T-helper 1 cell treated with Interleukin-12 subunit alpha and Interleukin-12 subunit beta and Interleukin-4 antibody, amounts not matched to agents 30 μg/mL and 1 μg/mL, for 36 hours (primary cell): Measurements from ENCODE around the gene UQCR10.

ENCODE experiments used
- H3K27ac Mint-ChIP-seq: one replicate; pipeline ENCODE4 v1.8.0; 2021; ENCODE audit warnings: mild to moderate bottlenecking, mixed read lengths
- H3K27me3 Mint-ChIP-seq: one replicate; pipeline ENCODE4 v1.8.0; 2021; ENCODE audit warnings: low read depth, mixed read lengths
- H3K36me3 Mint-ChIP-seq: one replicate; pipeline ENCODE4 v1.8.0; 2021; ENCODE audit warnings: low read depth, mixed read lengths
- H3K4me1 Mint-ChIP-seq: one replicate; pipeline ENCODE4 v1.8.0; 2021; ENCODE audit warnings: low read depth, mixed read lengths
- H3K4me3 Mint-ChIP-seq: one replicate; pipeline ENCODE4 v1.8.0; 2021; ENCODE audit warnings: mild to moderate bottlenecking, moderate library complexity, mixed read lengths
- H3K9me3 Mint-ChIP-seq: one replicate; pipeline ENCODE4 v1.8.0; 2021; ENCODE audit warnings: mixed read lengths

The UQCR10 gene

DNA sequence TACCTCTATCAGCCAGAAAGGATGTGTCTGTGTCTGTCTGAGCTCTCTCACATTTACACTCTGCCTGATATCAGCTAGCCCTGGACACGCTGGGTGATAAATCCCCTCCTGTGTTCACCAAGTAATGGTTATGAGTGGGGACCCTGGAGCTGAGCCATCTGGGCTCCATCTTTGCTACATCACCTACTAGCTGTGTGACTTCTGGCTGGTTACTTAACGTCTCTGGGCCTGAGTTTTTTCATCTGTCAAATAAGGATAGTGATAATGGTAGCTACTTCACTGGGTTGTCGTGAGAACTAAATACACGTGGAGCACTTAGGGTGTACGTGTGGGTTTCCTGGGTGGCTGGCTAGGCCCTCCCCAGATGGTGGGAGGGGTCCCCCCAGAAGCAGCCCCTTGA, 22.9 kb downstream of the UQCR10 start:
- peaks cover 21% of the 10 kb centered on the region for H3K36me3 Mint-ChIP-seq
- no peaks in the 10 kb centered on the region for H3K27me3 Mint-ChIP-seq
- H3K27ac Mint-ChIP-seq, result no peak overlapping the region
- no peak overlapping the region for H3K4me3 Mint-ChIP-seq
- H3K4me1 Mint-ChIP-seq, result no peaks in the 10 kb centered on the region
- H3K9me3 Mint-ChIP-seq, result no peaks in the 10 kb centered on the region

DNA sequence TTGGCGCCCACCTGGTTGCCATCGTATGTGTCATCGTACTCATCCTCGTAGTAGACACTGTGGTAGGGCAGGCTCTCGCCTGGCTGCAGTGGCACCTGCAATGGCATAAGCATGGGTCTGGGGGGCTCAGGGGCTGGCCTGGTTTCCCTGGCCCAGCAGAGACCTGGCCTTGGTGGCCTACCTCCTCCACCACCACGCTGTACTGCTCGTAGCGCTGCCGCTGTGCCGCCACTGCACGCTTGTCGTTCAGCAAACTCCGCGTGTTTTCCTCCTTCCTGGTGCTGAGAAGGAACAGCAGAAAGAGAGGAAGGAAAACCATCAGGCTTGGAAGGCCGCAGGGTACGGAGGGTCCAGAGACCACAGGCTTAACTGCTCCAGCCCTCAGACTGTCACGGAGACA, 26.2 kb downstream of the UQCR10 start:
- Mint-ChIP-seq H3K4me3 (no peak overlapping the region), H3K27me3 (no peaks in the 10 kb centered on the region), H3K9me3 (no peaks in the 10 kb centered on the region), H3K4me1 (peaks cover 11% of the 10 kb centered on the region), H3K27ac (no peak overlapping the region), H3K36me3 (peaks cover 29% of the 10 kb centered on the region)

DNA sequence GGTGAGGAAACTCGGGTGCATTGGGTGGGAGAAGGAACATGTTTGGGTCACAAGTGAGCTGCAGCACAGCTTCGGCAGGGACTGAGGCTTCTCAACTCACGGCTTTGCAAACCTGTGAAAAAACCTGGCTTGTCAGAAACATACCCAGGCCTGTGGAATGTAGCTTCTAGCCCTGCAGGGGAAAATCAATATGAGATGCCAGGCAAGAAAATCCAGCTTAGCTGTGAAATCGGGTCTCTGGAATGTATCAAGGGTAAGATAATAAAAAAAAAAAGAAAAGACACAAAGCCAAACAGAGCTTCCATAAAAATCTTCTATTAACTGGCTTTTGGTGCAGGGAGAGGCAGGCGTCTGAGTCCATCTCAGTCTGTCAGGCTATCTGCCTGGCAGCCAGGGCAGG, 28.5 kb downstream of the UQCR10 start:
- H3K36me3 Mint-ChIP-seq, result peaks cover 31% of the 10 kb centered on the region
- H3K4me1 Mint-ChIP-seq, result peaks cover 15% of the 10 kb centered on the region
- no peak overlapping the region for H3K4me3 Mint-ChIP-seq
- no peaks in the 10 kb centered on the region for H3K27me3 Mint-ChIP-seq
- no peak overlapping the region for H3K27ac Mint-ChIP-seq
- no peaks in the 10 kb centered on the region for H3K9me3 Mint-ChIP-seq

DNA sequence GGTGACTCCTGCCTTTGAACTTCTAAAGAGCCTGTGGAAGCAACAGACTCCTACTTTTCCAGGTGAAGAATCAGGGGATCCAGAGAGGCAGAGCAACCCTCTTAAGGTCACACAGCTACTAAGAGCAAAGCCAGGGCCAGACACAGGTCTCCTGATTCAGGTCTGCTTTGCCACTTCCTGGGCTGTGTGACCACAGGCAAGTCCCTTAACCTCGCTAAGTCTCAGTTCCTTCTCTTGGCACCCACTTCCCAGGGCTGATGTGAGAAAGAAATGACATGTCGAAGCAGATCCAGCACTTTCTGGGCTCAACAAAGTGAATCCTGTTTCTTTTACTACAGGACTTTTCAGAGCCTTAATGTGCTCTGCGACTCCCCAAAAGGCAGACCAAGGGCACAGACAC, 30.2 kb downstream of the UQCR10 start:
- no peak overlapping the region for H3K27ac Mint-ChIP-seq

DNA sequence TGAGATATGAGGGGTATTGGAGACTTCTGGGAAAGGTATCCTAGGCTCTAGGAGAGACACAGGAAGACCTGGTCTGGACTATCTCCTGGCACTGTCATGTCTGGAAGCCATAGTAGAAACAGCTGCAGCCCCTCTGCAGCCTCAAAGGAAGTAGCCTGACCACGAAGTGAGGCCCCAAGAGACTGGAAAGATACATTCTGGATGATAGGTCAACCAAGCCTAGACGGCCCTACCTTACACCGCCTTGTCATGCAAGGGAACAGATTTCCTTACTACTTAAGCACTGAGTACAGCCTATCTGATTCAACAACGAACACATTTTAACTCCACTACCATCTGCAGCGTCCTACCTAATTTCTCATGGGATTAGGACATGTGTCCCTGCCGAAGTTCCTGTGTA, 31.1 kb downstream of the UQCR10 start:
- no peaks in the 10 kb centered on the region for H3K27me3 Mint-ChIP-seq
- H3K27ac Mint-ChIP-seq, result peak overlapping the region; percentile 20
- no peak overlapping the region for H3K4me3 Mint-ChIP-seq
- H3K36me3 Mint-ChIP-seq, result peaks cover 32% of the 10 kb centered on the region
- peaks cover 15% of the 10 kb centered on the region for H3K4me1 Mint-ChIP-seq
- no peaks in the 10 kb centered on the region for H3K9me3 Mint-ChIP-seq

More for the DNA sequence above, 30.2 kb downstream of the UQCR10 start:
- H3K4me1 Mint-ChIP-seq, result peaks cover 15% of the 10 kb centered on the region
- H3K9me3 Mint-ChIP-seq, result no peaks in the 10 kb centered on the region
- H3K4me3 Mint-ChIP-seq, result no peak overlapping the region
- H3K27me3 Mint-ChIP-seq, result no peaks in the 10 kb centered on the region
- H3K36me3 Mint-ChIP-seq, result peaks cover 37% of the 10 kb centered on the region

DNA sequence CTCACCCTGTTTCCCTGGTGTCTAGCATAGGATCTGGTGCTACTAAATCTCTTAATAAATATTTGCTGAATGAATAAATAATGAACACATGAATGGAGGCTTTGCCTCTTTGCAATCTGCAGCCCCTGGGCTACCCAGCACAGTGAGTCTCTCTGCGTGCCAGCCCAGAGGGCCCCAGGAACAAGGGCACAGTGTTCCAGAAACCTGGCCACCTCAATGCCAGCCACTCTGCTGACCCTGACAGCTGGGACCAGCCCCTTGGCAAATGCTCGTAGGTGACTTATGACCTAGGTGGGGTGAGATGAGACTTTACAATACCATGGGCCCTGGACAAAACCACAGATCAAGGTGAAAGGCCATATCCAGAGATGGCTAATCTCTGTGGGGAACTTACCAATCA, 31.6 kb downstream of the UQCR10 start:
- Mint-ChIP-seq H3K9me3 (no peaks in the 10 kb centered on the region), H3K27ac (no peak overlapping the region), H3K4me1 (peaks cover 15% of the 10 kb centered on the region), H3K4me3 (no peak overlapping the region), H3K27me3 (no peaks in the 10 kb centered on the region), H3K36me3 (peaks cover 33% of the 10 kb centered on the region)

DNA sequence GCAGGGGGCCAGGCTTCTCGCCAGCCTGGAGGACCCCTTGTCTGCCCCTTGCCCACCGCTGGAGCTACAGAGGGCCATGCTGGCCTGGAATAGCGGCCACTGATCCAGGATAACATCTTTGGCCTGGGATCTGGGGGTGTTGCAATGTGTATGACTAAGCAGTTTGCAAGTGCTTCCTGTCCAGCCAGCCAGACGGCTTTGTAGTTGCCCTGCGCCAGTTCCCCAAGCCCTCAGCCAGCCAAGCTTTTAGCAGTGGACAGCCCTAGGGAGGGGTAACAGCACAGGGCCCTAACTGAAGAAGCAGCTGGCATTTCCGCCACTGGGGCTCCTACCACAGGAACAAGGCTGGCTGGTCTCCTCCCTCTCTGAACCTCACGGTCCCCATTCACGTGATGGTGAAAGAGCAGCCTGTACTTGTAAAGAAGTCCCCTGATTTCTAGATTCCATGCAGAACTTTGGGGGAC, 32.1 kb downstream of the UQCR10 start:
- H3K9me3 Mint-ChIP-seq, result no peaks in the 10 kb centered on the region
- H3K4me1 Mint-ChIP-seq, result peaks cover 15% of the 10 kb centered on the region
- no peak overlapping the region for H3K27ac Mint-ChIP-seq
- peaks cover 35% of the 10 kb centered on the region for H3K36me3 Mint-ChIP-seq
- H3K4me3 Mint-ChIP-seq, result no peak overlapping the region
- no peaks in the 10 kb centered on the region for H3K27me3 Mint-ChIP-seq

DNA sequence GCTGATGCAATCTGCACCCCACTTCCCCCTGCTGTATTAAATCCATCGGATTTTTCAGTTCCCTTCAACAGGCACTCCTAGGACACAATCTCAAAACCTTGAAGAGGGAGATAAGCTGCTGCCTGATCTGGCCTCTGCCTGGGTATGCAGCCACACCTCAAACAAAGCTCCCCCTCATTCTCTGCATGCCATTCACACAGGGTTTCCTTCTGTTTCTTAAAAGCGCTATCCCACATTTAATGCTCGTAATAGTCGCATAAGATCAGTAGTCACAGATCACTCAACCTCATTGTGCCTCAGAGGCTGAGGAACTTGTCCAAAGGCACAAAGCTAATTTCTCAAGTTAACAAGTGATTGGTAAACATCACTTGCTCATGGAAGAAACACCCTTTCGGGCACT, 34.0 kb downstream of the UQCR10 start:
- H3K4me1 Mint-ChIP-seq, result peaks cover 15% of the 10 kb centered on the region
- H3K4me3 Mint-ChIP-seq, result no peak overlapping the region
- H3K36me3 Mint-ChIP-seq, result peaks cover 40% of the 10 kb centered on the region
- H3K27me3 Mint-ChIP-seq, result no peaks in the 10 kb centered on the region
- no peak overlapping the region for H3K27ac Mint-ChIP-seq
- no peaks in the 10 kb centered on the region for H3K9me3 Mint-ChIP-seq

DNA sequence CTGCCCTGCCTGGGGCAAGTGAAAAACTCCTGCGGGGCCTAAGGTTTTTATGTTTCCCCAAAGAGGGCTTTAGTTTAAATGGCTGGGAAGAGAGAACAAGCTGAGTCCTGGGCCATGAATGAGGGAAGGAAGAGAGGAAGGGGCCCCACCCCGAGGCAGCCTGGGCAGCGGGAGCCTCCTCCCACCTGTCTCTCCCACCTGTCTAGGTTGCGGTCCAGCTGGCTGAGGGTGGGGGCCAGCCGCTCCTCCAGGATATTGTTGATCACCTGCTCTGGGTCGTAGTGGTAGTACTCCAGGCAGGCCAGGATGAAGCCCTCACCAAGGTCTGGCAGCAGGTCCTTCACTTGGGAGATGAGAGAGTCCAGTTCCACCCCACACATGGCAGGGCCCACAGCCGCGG, 34.6 kb downstream of the UQCR10 start:
- H3K4me1 Mint-ChIP-seq, result peaks cover 11% of the 10 kb centered on the region

DNA sequence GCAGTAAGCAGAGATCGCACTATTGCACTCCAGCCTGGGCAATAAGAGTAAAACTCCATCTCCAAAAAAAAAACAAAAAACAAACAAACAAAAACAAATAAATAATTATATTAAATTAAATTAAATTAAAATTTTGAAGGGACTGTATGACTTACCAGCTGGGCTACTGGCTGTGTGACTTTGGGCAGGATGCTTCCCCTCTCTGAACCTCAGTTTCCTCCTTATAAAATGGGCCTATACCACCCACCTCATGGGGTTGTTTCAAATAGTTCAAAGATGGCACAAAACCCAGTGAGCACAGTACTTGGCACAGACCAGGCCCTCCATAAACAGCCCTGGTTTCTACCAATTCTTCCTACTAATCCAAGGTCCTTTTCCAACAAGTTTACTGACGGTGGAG, 36.0 kb downstream of the UQCR10 start:
- Mint-ChIP-seq H3K4me3 (no peak overlapping the region), H3K27ac (no peak overlapping the region), H3K4me1 (peaks cover 5% of the 10 kb centered on the region), H3K36me3 (peaks cover 40% of the 10 kb centered on the region), H3K27me3 (no peaks in the 10 kb centered on the region), H3K9me3 (no peaks in the 10 kb centered on the region)

More for the DNA sequence above, 34.6 kb downstream of the UQCR10 start:
- no peaks in the 10 kb centered on the region for H3K9me3 Mint-ChIP-seq
- H3K27ac Mint-ChIP-seq, result no peak overlapping the region
- no peaks in the 10 kb centered on the region for H3K27me3 Mint-ChIP-seq
- peaks cover 37% of the 10 kb centered on the region for H3K36me3 Mint-ChIP-seq
- no peak overlapping the region for H3K4me3 Mint-ChIP-seq

DNA sequence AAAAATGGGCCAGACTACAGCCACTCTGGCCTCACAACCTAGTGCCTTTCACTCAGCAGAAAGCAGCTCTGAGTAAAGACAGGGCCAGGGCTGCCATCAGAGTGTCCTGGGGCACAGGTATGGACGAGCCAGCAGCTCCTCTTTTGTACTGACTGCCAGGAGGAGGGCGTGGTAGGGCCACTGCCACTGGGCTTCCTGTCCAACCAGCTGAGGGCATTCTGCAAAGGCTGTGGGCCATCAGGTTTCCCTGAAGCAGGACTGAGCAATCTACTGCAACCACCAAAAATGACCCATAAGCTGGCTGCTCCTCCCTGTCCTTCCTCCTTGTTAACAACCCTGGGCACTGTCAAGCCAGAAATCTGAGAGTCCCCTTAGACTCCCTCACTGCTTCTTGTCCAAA, 37.8 kb downstream of the UQCR10 start:
- Mint-ChIP-seq H3K27ac (no peak overlapping the region), H3K9me3 (no peaks in the 10 kb centered on the region), H3K36me3 (peaks cover 37% of the 10 kb centered on the region), H3K4me3 (no peak overlapping the region), H3K4me1 (no peaks in the 10 kb centered on the region), H3K27me3 (no peaks in the 10 kb centered on the region)

DNA sequence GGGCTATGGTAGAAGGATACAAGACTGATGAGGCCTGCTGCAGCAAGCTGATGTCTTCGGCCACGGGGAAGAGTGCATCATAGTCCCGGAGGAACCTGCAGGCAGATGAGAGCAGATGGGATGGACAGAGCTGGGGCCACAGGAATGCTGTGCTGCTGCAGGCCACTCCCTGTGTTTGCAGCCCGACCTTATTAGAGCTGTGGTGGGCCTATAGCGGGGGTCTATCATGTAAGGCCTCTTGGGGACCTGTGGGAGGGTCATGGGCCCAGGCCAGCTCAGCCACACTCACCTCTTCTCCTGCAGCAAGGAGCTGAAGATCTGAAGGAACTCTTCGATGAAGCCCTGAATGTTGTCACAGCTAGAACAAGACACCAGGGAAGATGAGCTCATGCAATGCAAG, 39.0 kb downstream of the UQCR10 start:
- Mint-ChIP-seq H3K36me3 (peaks cover 33% of the 10 kb centered on the region), H3K4me1 (no peaks in the 10 kb centered on the region), H3K27me3 (no peaks in the 10 kb centered on the region), H3K4me3 (no peak overlapping the region), H3K9me3 (no peaks in the 10 kb centered on the region), H3K27ac (no peak overlapping the region)

DNA sequence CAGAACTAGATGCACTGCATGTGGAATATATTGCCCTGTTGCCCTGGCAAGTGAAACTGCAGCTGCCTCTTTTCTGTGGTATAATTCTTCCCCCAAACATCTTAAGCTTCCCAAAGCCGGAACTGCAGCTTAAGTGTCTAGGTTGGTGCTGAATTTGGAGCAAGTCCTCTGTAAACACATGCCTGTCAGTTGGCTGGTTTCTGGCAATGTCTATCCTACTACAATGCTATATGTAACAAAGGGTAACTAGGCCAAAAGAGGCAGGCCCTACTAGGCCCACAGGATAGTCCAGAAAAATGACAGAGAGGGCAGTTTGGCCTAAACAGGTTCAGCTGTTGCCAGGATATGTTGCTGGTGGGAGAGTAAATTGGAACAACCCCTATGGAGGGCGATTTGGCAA, 43.0 kb downstream of the UQCR10 start:
- Mint-ChIP-seq H3K4me3 (no peak overlapping the region), H3K4me1 (no peaks in the 10 kb centered on the region), H3K27me3 (no peaks in the 10 kb centered on the region), H3K9me3 (no peaks in the 10 kb centered on the region), H3K36me3 (peaks cover 40% of the 10 kb centered on the region), H3K27ac (peak overlapping the region; percentile 42)

DNA sequence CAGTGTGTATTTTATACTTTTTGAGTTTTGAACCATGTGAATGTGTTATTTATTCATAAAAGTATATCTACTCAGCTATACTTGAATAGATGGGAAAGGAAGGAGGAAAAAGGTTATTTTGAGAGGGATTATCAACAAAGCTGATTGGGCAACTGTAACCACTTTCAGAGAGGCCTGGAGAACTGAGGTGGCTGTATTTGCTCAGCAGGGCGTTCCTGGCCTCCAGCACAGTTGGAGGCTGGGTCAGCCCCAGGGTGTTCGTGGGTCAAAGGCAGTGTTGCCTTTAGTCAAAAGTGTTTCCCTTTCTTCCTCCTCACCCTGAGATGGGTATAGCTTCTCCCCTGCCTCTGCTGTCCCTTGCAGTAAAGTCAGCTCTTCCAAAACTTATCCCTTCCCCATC, 44.2 kb downstream of the UQCR10 start:
- H3K4me1 Mint-ChIP-seq, result no peaks in the 10 kb centered on the region
- H3K36me3 Mint-ChIP-seq, result peaks cover 38% of the 10 kb centered on the region
- no peak overlapping the region for H3K4me3 Mint-ChIP-seq
- H3K27me3 Mint-ChIP-seq, result no peaks in the 10 kb centered on the region
- H3K9me3 Mint-ChIP-seq, result no peaks in the 10 kb centered on the region
- H3K27ac Mint-ChIP-seq, result no peak overlapping the region

DNA sequence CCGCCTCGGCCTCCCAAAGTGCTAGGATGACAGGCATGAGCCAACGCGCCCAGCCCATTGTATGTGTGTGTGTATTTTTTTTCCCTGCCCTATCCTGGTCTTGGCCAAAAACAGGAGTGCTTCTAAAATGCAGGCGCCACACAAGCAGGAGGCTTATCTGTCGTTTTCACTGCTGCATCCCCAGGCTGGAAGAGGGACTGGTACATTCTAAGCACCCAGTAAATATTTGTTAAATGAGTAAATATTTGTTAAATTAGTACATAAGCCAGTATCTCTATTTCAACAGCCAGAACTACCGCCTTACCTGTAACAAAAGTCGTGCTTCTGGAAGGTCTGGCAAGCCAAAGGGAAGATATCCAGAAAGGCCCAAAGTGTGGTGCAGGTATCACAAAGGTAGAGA, 46.0 kb downstream of the UQCR10 start:
- no peak overlapping the region for H3K4me3 Mint-ChIP-seq
- no peaks in the 10 kb centered on the region for H3K9me3 Mint-ChIP-seq
- no peaks in the 10 kb centered on the region for H3K4me1 Mint-ChIP-seq
- H3K27me3 Mint-ChIP-seq, result no peaks in the 10 kb centered on the region
- H3K36me3 Mint-ChIP-seq, result peaks cover 41% of the 10 kb centered on the region
- H3K27ac Mint-ChIP-seq, result no peak overlapping the region

DNA sequence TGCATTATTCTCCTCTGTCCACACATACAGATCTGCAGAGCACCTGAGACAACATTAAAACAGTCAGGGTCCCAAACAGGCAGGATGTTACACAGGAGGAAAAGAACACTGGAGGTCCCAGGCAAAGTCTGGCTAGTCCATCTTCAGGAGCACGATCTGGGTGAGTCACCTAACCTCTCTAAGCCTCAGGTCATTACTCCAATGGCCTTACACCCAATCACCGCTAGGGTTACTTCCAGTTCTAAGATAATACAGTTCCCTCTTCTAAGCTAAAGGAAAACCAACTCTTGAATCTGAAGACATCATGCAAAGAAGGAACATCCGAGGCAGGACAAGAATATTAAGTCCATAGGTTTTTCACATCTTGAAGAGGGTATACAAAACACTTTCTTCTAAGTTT, 46.4 kb downstream of the UQCR10 start:
- H3K36me3 Mint-ChIP-seq, result peaks cover 40% of the 10 kb centered on the region
- H3K9me3 Mint-ChIP-seq, result no peaks in the 10 kb centered on the region
- H3K27ac Mint-ChIP-seq, result no peak overlapping the region
- no peak overlapping the region for H3K4me3 Mint-ChIP-seq
- H3K4me1 Mint-ChIP-seq, result no peaks in the 10 kb centered on the region
- H3K27me3 Mint-ChIP-seq, result no peaks in the 10 kb centered on the region
